Measurements from ENCODE around the gene TMEM212. TPM values are rescaled to one million over a fixed set of nuclear protein-coding genes. Genes with fewer than 3 reads are reported as not detected.
A peak's percentile ranks its signal among the peaks of the same experiment; 100 is the strongest.

Gene TMEM212
- total and polyA plus RNA-seq, 2 donors (not counting 3 experiments of a cell fraction or from before 2014, with no cell fraction given) = not detected

GRCh38 chr3:171815973-171816595, 27.1 kb upstream of the TMEM212 start:
- Histone ChIP-seq H3K36me3 (ENCODE audit: control insufficient read depth in 2 of 2, extremely low read depth in 1 of 2, insufficient read depth in 2 of 2, low read length in 2 of 2) (no peaks in the 10 kb centered on the region), H3K9me3 (replicated peaks; ENCODE audit: control insufficient read depth, insufficient read depth, low read length) (no peaks in the 10 kb centered on the region), H3K27ac (ENCODE audit: insufficient read depth, low read depth, low read length) (no peak overlapping the region), H3K9ac (replicated peaks; ENCODE audit: extremely low read depth, insufficient read depth, low read length) (no peak overlapping the region), H3K79me2 (ENCODE audit: control insufficient read depth, insufficient read depth, low read length) (no peaks in the 10 kb centered on the region), H3K4me1 (ENCODE audit: control insufficient read depth, extremely low read depth, insufficient read depth, low read length) (peaks cover 8% of the 10 kb centered on the region), H3K4me3 (replicated peaks in 1 of 3; ENCODE audit: insufficient read depth in 1 of 3, low read depth in 1 of 3, low read length in 3 of 3) (no peak overlapping the region), H2AFZ (ENCODE audit: low read depth, low read length) (peak overlapping the region; percentile 60), H3K27me3 (ENCODE audit: control insufficient read depth in 2 of 2, insufficient read depth in 2 of 2, low read length in 2 of 2) (no peaks in the 10 kb centered on the region), H3K9me1 (replicated peaks; ENCODE audit: control insufficient read depth, extremely low read depth, insufficient read depth, low read length) (no peaks in the 10 kb centered on the region), H3K4me2 (ENCODE audit: insufficient read depth, low read length) (no peak overlapping the region), H4K20me1 (replicated peaks; ENCODE audit: control insufficient read depth, extremely low read depth, insufficient read depth, low read length) (no peaks in the 10 kb centered on the region)
- intact Hi-C loops (cut with micrococcal nuclease) = no loop called here
- peak; percentile 79 for DNase-seq (ENCODE audit: low read depth, low spot score)
- CTCF ChIA-PET = interaction anchor here (1.0 to 1.7 kb wide), 2 partner anchors 10 to 13 kb away, joined by 3 to 6 read pairs; no protein-coding TSS in a partner anchor
- POLR2A ChIA-PET = no interaction called here
- TF ChIP-seq EZH2 (IDR thresholded peaks at IDR 0.05; ENCODE audit: borderline replicate concordance, low read depth, low read length, severe bottlenecking) = no peak
- no peak for TF ChIP-seq GATA2 (IDR thresholded peaks at IDR 0.05; ENCODE audit: insufficient read depth, insufficient read length, low read depth, low read length)
- no peak for TF ChIP-seq JUN (IDR thresholded peaks at IDR 0.05; ENCODE audit: borderline replicate concordance, insufficient read depth, insufficient read length, low read depth)
- no peak for TF ChIP-seq MYC (IDR thresholded peaks at IDR 0.05; ENCODE audit: low read depth, low read length)
- TF ChIP-seq FOS (IDR thresholded peaks at IDR 0.05; ENCODE audit: borderline replicate concordance, insufficient read depth, low read length) = no peak
- TF ChIP-seq POLR2AphosphoS5 (IDR thresholded peaks at IDR 0.05; ENCODE audit: insufficient read depth, low read depth, low read length) = no peak
- no peak for TF ChIP-seq POLR2A (IDR thresholded peaks at IDR 0.05; ENCODE audit: low read depth, low read length)
- TF ChIP-seq MAX (IDR thresholded peaks at IDR 0.05; ENCODE audit: insufficient read depth, insufficient read length) = no peak
- no peak for TF ChIP-seq CTCF (IDR thresholded peaks at IDR 0.05; ENCODE audit: extremely low read depth in 1 of 2, insufficient read depth in 1 of 2, low read depth in 1 of 2, low read length in 2 of 2)
- no TSS peak for BruUV-seq (replicated peaks)
- no peak for FAIRE-seq
- dilution Hi-C loops (cut with MboI; ENCODE audit: extremely low pct_ligation_motif_present, low sequenced_read_pairs) = no loop called here

All from endothelial cell of umbilical vein (primary cell).